CD4-positive, alpha-beta memory T cell (primary cell): ENCODE results near the gene KLK3. TPM values are rescaled to one million over a fixed set of nuclear protein-coding genes. Genes with fewer than 3 reads are reported as not detected.

Experiments used
- CTCF ChIA-PET: fragments of 350-600 bp; sonication (Branson Sonifier 250); formaldehyde crosslinking; loops from one replicate; lab custom pipeline; 2021; ENCODE audit warnings: inconsistent platforms; ENCODE audit not compliant: partially characterized antibody; lab: Charles Lee
- POLR2A ChIA-PET: fragments of 350-600 bp; sonication (Branson Sonifier 250); formaldehyde crosslinking; loops from one replicate; lab custom pipeline; 2021; ENCODE audit not compliant: partially characterized antibody; lab: Charles Lee
- DNase-seq, 5 donors: peaks; one replicate each; pipeline versions ENCODE4 v3.0.0 to v3.0.0-alpha.2; 2020 to 2022; ENCODE audit warnings: mixed read lengths in 1 of 5
- H3K27ac ChIP-seq: one replicate; pipeline ENCODE4 v1.7.0; 2013; ENCODE audit warnings: low read depth, low read length
- H3K27me3 ChIP-seq: 2 replicates; pipeline ENCODE4 v1.7.0; 2013; ENCODE audit warnings: mild to moderate bottlenecking, low read length, moderate library complexity; ENCODE audit not compliant: insufficient read depth
- H3K36me3 ChIP-seq: 2 replicates; pipeline ENCODE4 v1.7.0; 2013; ENCODE audit warnings: mild to moderate bottlenecking, low read length, moderate library complexity; ENCODE audit not compliant: insufficient read depth
- H3K4me1 ChIP-seq: 2 replicates; pipeline ENCODE4 v1.7.0; 2013; ENCODE audit warnings: mild to moderate bottlenecking, low read length, moderate library complexity; ENCODE audit not compliant: insufficient read depth
- H3K4me3 ChIP-seq, 2 donors: one replicate each; pipeline ENCODE4 v1.7.0; 2013; ENCODE audit warnings: low read length in 2 of 2, mild to moderate bottlenecking in 1 of 2
- H3K9me3 ChIP-seq, 2 donors: one replicate each; pipeline ENCODE4 v1.7.0; 2013; ENCODE audit warnings: low read length in 2 of 2, control low read depth in 1 of 2; ENCODE audit not compliant: control insufficient read depth in 1 of 2
- H3K27ac Mint-ChIP-seq, 7 donors: one replicate each; pipeline ENCODE4 v1.8.0; 2020 to 2021; ENCODE audit warnings: mixed read lengths in 7 of 7, mild to moderate bottlenecking in 6 of 7, inconsistent platforms in 3 of 7, moderate library complexity in 3 of 7
- H3K27me3 Mint-ChIP-seq, 2 donors: one replicate each; pipeline ENCODE4 v1.8.0; 2020 to 2021; ENCODE audit warnings: mixed read lengths in 2 of 2
- H3K36me3 Mint-ChIP-seq, 2 donors: one replicate each; pipeline ENCODE4 v1.8.0; 2020 to 2021; ENCODE audit warnings: mixed read lengths in 2 of 2, inconsistent platforms in 1 of 2, mild to moderate bottlenecking in 1 of 2
- H3K4me1 Mint-ChIP-seq, 4 donors: one replicate each; pipeline ENCODE4 v1.8.0; 2020 to 2021; ENCODE audit warnings: mixed read lengths in 4 of 4, mild to moderate bottlenecking in 1 of 4
- H3K4me3 Mint-ChIP-seq, 8 donors: one replicate each; pipeline ENCODE4 v1.8.0; 2020 to 2021; ENCODE audit warnings: mixed read lengths in 8 of 8, mild to moderate bottlenecking in 7 of 8, moderate library complexity in 6 of 8, inconsistent platforms in 3 of 8
- H3K9me3 Mint-ChIP-seq, 8 donors: one replicate each; pipeline ENCODE4 v1.8.0; 2020 to 2021; ENCODE audit warnings: mixed read lengths in 8 of 8, mild to moderate bottlenecking in 5 of 8, inconsistent platforms in 3 of 8, moderate library complexity in 1 of 8
- intact Hi-C: fragments of 100-400 bp; cut with micrococcal nuclease; formaldehyde crosslinking; loops from one replicate; pipeline ENCODE4 v1.15.1; 2023
- polyA plus RNA-seq, 2 donors: library from polyadenylated mRNA; unstranded; fragments of 300-500 nt; fragmentation: Illumina TruSeq; gene quantifications; one replicate each; pipeline ENCODE4 v1.2.3, GENCODE V29; 2021
- total RNA-seq, 2 experiments: library from RNA; stranded (reverse); gene quantifications; one replicate each; pipeline ENCODE4 v1.2.3, GENCODE V29; 2021

KLK3 gene
- total and polyA plus RNA-seq, 4 experiments from 2014 or later: not detected

DNA sequence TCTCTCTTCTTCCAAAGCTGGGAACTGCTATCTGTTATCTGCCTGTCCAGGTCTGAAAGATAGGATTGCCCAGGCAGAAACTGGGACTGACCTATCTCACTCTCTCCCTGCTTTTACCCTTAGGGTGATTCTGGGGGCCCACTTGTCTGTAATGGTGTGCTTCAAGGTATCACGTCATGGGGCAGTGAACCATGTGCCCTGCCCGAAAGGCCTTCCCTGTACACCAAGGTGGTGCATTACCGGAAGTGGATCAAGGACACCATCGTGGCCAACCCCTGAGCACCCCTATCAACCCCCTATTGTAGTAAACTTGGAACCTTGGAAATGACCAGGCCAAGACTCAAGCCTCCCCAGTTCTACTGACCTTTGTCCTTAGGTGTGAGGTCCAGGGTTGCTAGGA lies 5.1 kb downstream of the KLK3 start:
- H3K36me3 ChIP-seq: no peaks in the 10 kb centered on the region
- no peaks in the 10 kb centered on the region for H3K36me3 Mint-ChIP-seq
- peak overlapping the region in 1 of 7 donors; percentile 11 for H3K27ac Mint-ChIP-seq
- H3K27me3 ChIP-seq: peaks cover 6% of the 10 kb centered on the region
- no peak overlapping the region for H3K4me3 ChIP-seq
- peaks cover 33 to 35% of the 10 kb centered on the region in 2 donors for H3K27me3 Mint-ChIP-seq
- peaks cover 0 to 20% (median 8%) of the 10 kb centered on the region in 8 donors for H3K9me3 Mint-ChIP-seq
- no peaks in the 10 kb centered on the region for H3K4me1 Mint-ChIP-seq
- H3K9me3 ChIP-seq: no peaks in the 10 kb centered on the region
- no peak overlapping the region for H3K4me3 Mint-ChIP-seq
- no peak overlapping the region for H3K27ac ChIP-seq
- ChIA-PET POLR2A (no interaction called here), CTCF (no interaction called here)
- intact Hi-C loops: no loop called here
- no peaks in the 10 kb centered on the region for H3K4me1 ChIP-seq
- no peak for DNase-seq

- peaks cover 0 to 20% (median 8%) of the 10 kb centered on the region in 8 donors for H3K9me3 Mint-ChIP-seq
- H3K4me3 Mint-ChIP-seq: no peak overlapping the region
- no peak overlapping the region for H3K4me3 ChIP-seq
- H3K27ac ChIP-seq: no peak overlapping the region
- ChIA-PET CTCF (no interaction called here), POLR2A (no interaction called here)
- H3K4me1 ChIP-seq: no peaks in the 10 kb centered on the region
- H3K36me3 Mint-ChIP-seq: no peaks in the 10 kb centered on the region
- DNase-seq: no peak
- intact Hi-C loops: no loop called here
- peaks cover 6% of the 10 kb centered on the region for H3K27me3 ChIP-seq
- peaks cover 24 to 27% of the 10 kb centered on the region in 2 donors for H3K27me3 Mint-ChIP-seq
- no peak overlapping the region for H3K27ac Mint-ChIP-seq
- H3K4me1 Mint-ChIP-seq: no peaks in the 10 kb centered on the region
- H3K9me3 ChIP-seq: no peaks in the 10 kb centered on the region
- H3K36me3 ChIP-seq: no peaks in the 10 kb centered on the region
These were observed 6.3 kb downstream of the KLK3 start for GRCh38 chr19:50861010-50861409.

DNA sequence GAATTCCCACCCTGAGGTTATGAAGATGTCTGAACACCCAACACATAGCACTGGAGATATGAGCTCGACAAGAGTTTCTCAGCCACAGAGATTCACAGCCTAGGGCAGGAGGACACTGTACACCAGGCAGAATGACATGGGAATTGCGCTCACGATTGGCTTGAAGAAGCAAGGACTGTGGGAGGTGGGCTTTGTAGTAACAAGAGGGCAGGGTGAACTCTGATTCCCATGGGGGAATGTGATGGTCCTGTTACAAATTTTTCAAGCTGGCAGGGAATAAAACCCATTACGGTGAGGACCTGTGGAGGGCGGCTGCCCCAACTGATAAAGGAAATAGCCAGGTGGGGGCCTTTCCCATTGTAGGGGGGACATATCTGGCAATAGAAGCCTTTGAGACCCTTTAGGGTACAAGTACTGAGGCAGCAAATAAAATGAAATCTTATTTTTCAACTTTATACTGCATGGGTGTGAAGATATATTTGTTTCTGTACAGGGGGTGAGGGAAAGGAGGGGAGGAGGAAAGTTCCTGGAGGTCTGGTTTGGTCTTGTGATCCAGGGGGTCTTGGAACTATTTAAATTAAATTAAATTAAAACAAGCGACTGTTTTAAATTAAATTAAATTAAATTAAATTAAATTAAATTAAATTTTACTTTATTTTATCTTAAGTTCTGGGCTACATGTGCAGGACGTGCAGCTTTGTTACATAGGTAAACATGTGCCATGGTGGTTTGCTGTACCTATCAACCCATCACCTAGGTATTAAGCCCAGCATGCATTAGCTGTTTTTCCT lies 7.0 kb downstream of the KLK3 start:
- H3K4me1 ChIP-seq: no peaks in the 10 kb centered on the region
- H3K4me3 ChIP-seq: no peak overlapping the region
- H3K27me3 ChIP-seq: peaks cover 6% of the 10 kb centered on the region
- POLR2A ChIA-PET: no interaction called here
- H3K27ac ChIP-seq: no peak overlapping the region
- Mint-ChIP-seq H3K4me1 (no peaks in the 10 kb centered on the region), H3K9me3 (peaks cover 0 to 20% (median 8%) of the 10 kb centered on the region in 8 donors), H3K36me3 (no peaks in the 10 kb centered on the region), H3K27me3 (peaks cover 20 to 26% of the 10 kb centered on the region in 2 donors), H3K4me3 (no peak overlapping the region), H3K27ac (no peak overlapping the region)
- intact Hi-C loops: no loop called here
- CTCF ChIA-PET: no interaction called here
- DNase-seq: no peak
- no peaks in the 10 kb centered on the region for H3K36me3 ChIP-seq
- H3K9me3 ChIP-seq: no peaks in the 10 kb centered on the region

DNA sequence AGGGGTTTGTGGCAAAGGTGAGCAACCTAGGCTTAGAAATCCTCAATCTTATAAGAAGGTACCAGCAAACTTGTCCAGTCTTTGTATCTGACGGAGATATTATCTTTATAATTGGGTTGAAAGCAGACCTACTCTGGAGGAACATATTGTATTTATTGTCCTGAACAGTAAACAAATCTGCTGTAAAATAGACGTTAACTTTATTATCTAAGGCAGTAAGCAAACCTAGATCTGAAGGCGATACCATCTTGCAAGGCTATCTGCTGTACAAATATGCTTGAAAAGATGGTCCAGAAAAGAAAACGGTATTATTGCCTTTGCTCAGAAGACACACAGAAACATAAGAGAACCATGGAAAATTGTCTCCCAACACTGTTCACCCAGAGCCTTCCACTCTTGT lies 14.8 kb downstream of the KLK3 start:
- no peaks in the 10 kb centered on the region for H3K27me3 ChIP-seq
- Mint-ChIP-seq H3K27ac (peak overlapping the region in 1 of 7 donors; percentile 43), H3K4me3 (no peak overlapping the region), H3K4me1 (no peaks in the 10 kb centered on the region), H3K9me3 (peaks cover 0 to 2% (median 0%) of the 10 kb centered on the region in 8 donors), H3K36me3 (no peaks in the 10 kb centered on the region), H3K27me3 (peaks cover 22 to 29% of the 10 kb centered on the region in 2 donors)
- CTCF ChIA-PET: no interaction called here
- H3K9me3 ChIP-seq: no peaks in the 10 kb centered on the region
- no peaks in the 10 kb centered on the region for H3K36me3 ChIP-seq
- DNase-seq: no peak
- POLR2A ChIA-PET: no interaction called here
- intact Hi-C loops: no loop called here
- H3K27ac ChIP-seq: no peak overlapping the region
- H3K4me1 ChIP-seq: no peaks in the 10 kb centered on the region
- H3K4me3 ChIP-seq: no peak overlapping the region

GRCh38 chr19:50870417-50871089 lies 15.8 kb downstream of the KLK3 start:
- Mint-ChIP-seq H3K27me3 (peaks cover 22 to 25% of the 10 kb centered on the region in 2 donors), H3K4me1 (no peaks in the 10 kb centered on the region), H3K9me3 (peaks cover 0 to 2% (median 0%) of the 10 kb centered on the region in 8 donors), H3K27ac (no peak overlapping the region), H3K36me3 (no peaks in the 10 kb centered on the region), H3K4me3 (no peak overlapping the region)
- Histone ChIP-seq H3K27me3 (no peaks in the 10 kb centered on the region), H3K36me3 (no peaks in the 10 kb centered on the region), H3K27ac (no peak overlapping the region), H3K9me3 (no peaks in the 10 kb centered on the region), H3K4me1 (no peaks in the 10 kb centered on the region), H3K4me3 (no peak overlapping the region)
- ChIA-PET POLR2A (no interaction called here), CTCF (no interaction called here)
- DNase-seq: no peak
- intact Hi-C loops: no loop called here

DNA sequence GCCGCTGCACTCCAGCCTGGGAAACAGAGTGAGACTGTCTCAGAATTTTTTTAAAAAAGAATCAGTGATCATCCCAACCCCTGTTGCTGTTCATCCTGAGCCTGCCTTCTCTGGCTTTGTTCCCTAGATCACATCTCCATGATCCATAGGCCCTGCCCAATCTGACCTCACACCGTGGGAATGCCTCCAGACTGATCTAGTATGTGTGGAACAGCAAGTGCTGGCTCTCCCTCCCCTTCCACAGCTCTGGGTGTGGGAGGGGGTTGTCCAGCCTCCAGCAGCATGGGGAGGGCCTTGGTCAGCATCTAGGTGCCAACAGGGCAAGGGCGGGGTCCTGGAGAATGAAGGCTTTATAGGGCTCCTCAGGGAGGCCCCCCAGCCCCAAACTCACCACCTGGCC lies 18.3 kb downstream of the KLK3 start, which contains the start of gene KLK2:
KLK2 (plus strand) TSS at position 384 of the 400 bp plus-strand sequence. CDS start 35 bp downstream, outside the sequence.
- ChIA-PET POLR2A (no interaction called here), CTCF (no interaction called here)
- no peak within 1 kb of the TSS for H3K27ac ChIP-seq
- H3K27me3 Mint-ChIP-seq: peaks cover 16 to 21% of the 10 kb centered on the region in 2 donors
- H3K4me3 ChIP-seq: no peak within 1 kb of the TSS
- no peaks in the 10 kb centered on the region for H3K4me1 Mint-ChIP-seq
- H3K27ac Mint-ChIP-seq: no peak within 1 kb of the TSS
- H3K36me3 Mint-ChIP-seq: no peaks in the 10 kb centered on the region
- H3K27me3 ChIP-seq: no peaks in the 10 kb centered on the region
- H3K9me3 Mint-ChIP-seq: peaks cover 0 to 2% (median 0%) of the 10 kb centered on the region in 8 donors
- no peak for DNase-seq
- H3K36me3 ChIP-seq: no peaks in the 10 kb centered on the region
- H3K4me3 Mint-ChIP-seq: no peak within 1 kb of the TSS
- intact Hi-C loops: no loop called here
- no peaks in the 10 kb centered on the region for H3K4me1 ChIP-seq
- H3K9me3 ChIP-seq: no peaks in the 10 kb centered on the region

- Mint-ChIP-seq H3K4me3 (no peak overlapping the region), H3K36me3 (no peaks in the 10 kb centered on the region), H3K9me3 (peaks cover 0 to 3% (median 0%) of the 10 kb centered on the region in 8 donors), H3K27ac (no peak overlapping the region), H3K4me1 (no peaks in the 10 kb centered on the region), H3K27me3 (peaks cover 15 to 26% of the 10 kb centered on the region in 2 donors)
- no peak overlapping the region for H3K4me3 ChIP-seq
- intact Hi-C loops: no loop called here
- ChIA-PET CTCF (no interaction called here), POLR2A (no interaction called here)
- H3K4me1 ChIP-seq: no peaks in the 10 kb centered on the region
- H3K27ac ChIP-seq: no peak overlapping the region
- no peaks in the 10 kb centered on the region for H3K36me3 ChIP-seq
- H3K9me3 ChIP-seq: no peaks in the 10 kb centered on the region
- H3K27me3 ChIP-seq: no peaks in the 10 kb centered on the region
- no peak for DNase-seq
These were observed 19.5 kb downstream of the KLK3 start for GRCh38 chr19:50874211-50874610.
